Mesenchymal stem cell (in vitro differentiated cells and primary cell): ENCODE measurements around the gene GPATCH1.
"Not testable (repeated sequence)": the region's sequence is repeated elsewhere in the genome, so short reads cannot be mapped to it uniquely, and the experiment has no call there.

ENCODE experiments used
- DNase-seq: peaks from one replicate; pipeline ENCODE4 v3.0.0-alpha.2; 2013
- H2AFZ ChIP-seq: one replicate; pipeline ENCODE4 v1.6.1; 2013; ENCODE audit warnings: low read depth, mild to moderate bottlenecking, control low read depth, inconsistent platforms, low read length, moderate library complexity
- H2AK5ac ChIP-seq: 2 replicates; pipeline ENCODE4 v1.6.1; 2013; ENCODE audit warnings: low read length, moderate library complexity, mild to moderate bottlenecking, inconsistent platforms; ENCODE audit not compliant: severe bottlenecking
- H2BK120ac ChIP-seq: one replicate; pipeline ENCODE4 v1.6.1; 2013; ENCODE audit warnings: low read depth, mild to moderate bottlenecking, inconsistent platforms, low read length, moderate library complexity
- H2BK12ac ChIP-seq, 2 experiments: one replicate each; pipeline ENCODE4 v1.6.1; 2013; ENCODE audit warnings: inconsistent platforms in 2 of 2, low read length in 2 of 2, mild to moderate bottlenecking in 2 of 2, moderate library complexity in 2 of 2, control low read depth in 1 of 2
- H2BK15ac ChIP-seq: one replicate; pipeline ENCODE4 v1.6.1; 2013; ENCODE audit warnings: mild to moderate bottlenecking, low read depth, inconsistent platforms; ENCODE audit not compliant: poor library complexity, severe bottlenecking
- H2BK5ac ChIP-seq: 2 replicates; pipeline ENCODE4 v1.6.1; 2013; ENCODE audit warnings: low read depth, mild to moderate bottlenecking, low read length, control low read depth, inconsistent platforms; ENCODE audit not compliant: poor library complexity, severe bottlenecking
- H3K14ac ChIP-seq, 2 experiments: one replicate each; pipeline ENCODE4 v1.6.1; 2013; ENCODE audit warnings: inconsistent platforms in 2 of 2, low read length in 2 of 2, control low read depth in 1 of 2, mild to moderate bottlenecking in 1 of 2, moderate library complexity in 1 of 2
- H3K18ac ChIP-seq, 2 experiments: one replicate each; pipeline ENCODE4 v1.6.1; 2013; ENCODE audit warnings: inconsistent platforms in 2 of 2, low read length in 2 of 2, control low read depth in 1 of 2, low read depth in 1 of 2, mild to moderate bottlenecking in 1 of 2
- H3K23ac ChIP-seq, 2 experiments: one replicate each; pipeline ENCODE4 v1.6.1; 2013; ENCODE audit warnings: inconsistent platforms in 2 of 2, low read length in 2 of 2, mild to moderate bottlenecking in 2 of 2, moderate library complexity in 2 of 2, control low read depth in 1 of 2
- H3K27ac ChIP-seq: 2 replicates; pipeline ENCODE4 v1.5.1; 2013; ENCODE audit warnings: mild to moderate bottlenecking, moderate library complexity, low read length, control low read depth, inconsistent platforms; ENCODE audit not compliant: poor library complexity, severe bottlenecking
- H3K27me3 ChIP-seq, 2 experiments: 2 replicates each; pipeline versions ENCODE4 v1.6.1 to v1.7.0; 2013; ENCODE audit warnings: low read length in 2 of 2, mild to moderate bottlenecking in 2 of 2, moderate library complexity in 2 of 2, control low read depth in 1 of 2, inconsistent platforms in 1 of 2; ENCODE audit not compliant: control insufficient read depth in 1 of 2, insufficient read depth in 1 of 2
- H3K36me3 ChIP-seq, 2 experiments: 2 replicates each; pipeline versions ENCODE4 v1.6.1 to v1.7.0; 2013; ENCODE audit warnings: low read length in 2 of 2, control low read depth in 1 of 2, inconsistent platforms in 1 of 2, low read depth in 1 of 2, mild to moderate bottlenecking in 1 of 2; ENCODE audit not compliant: insufficient read depth in 2 of 2, control insufficient read depth in 1 of 2
- H3K4ac ChIP-seq, 2 experiments: one replicate each; pipeline ENCODE4 v1.6.1; 2013; ENCODE audit warnings: inconsistent platforms in 2 of 2, low read length in 2 of 2, mild to moderate bottlenecking in 2 of 2, moderate library complexity in 2 of 2, control low read depth in 1 of 2, low read depth in 1 of 2
- H3K4me1 ChIP-seq: 2 replicates; pipeline ENCODE4 v1.6.1; 2013; ENCODE audit warnings: low read depth, low read length, control low read depth; ENCODE audit not compliant: control insufficient read depth, insufficient read depth
- H3K4me2 ChIP-seq: 2 replicates; pipeline ENCODE4 v1.6.1; 2013; ENCODE audit warnings: low read length, mild to moderate bottlenecking, inconsistent platforms; ENCODE audit not compliant: poor library complexity, severe bottlenecking
- H3K4me3 ChIP-seq, 2 experiments: 2 replicates each; pipeline versions ENCODE4 v1.5.1 to v1.7.0; 2013; ENCODE audit warnings: low read length in 2 of 2, mild to moderate bottlenecking in 2 of 2, control low read depth in 1 of 2, low read depth in 1 of 2; ENCODE audit not compliant: insufficient read depth in 1 of 2
- H3K79me1 ChIP-seq: replicated peaks from 2 replicates; pipeline ENCODE4 v1.6.1; 2013; ENCODE audit warnings: mild to moderate bottlenecking, control low read depth, low read length, inconsistent platforms; ENCODE audit not compliant: poor library complexity, severe bottlenecking
- H3K9ac ChIP-seq: 2 replicates; pipeline ENCODE4 v1.7.0; 2013; ENCODE audit warnings: mild to moderate bottlenecking, low read length, moderate library complexity
- H3K9me3 ChIP-seq: 2 replicates; pipeline ENCODE4 v1.7.0; 2013; ENCODE audit warnings: mild to moderate bottlenecking, low read length; ENCODE audit not compliant: control insufficient read depth
- H4K8ac ChIP-seq: one replicate; pipeline ENCODE4 v1.6.1; 2013; ENCODE audit warnings: inconsistent platforms, mild to moderate bottlenecking, low read length, moderate library complexity
- H4K91ac ChIP-seq: one replicate; pipeline ENCODE4 v1.6.1; 2013; ENCODE audit warnings: mild to moderate bottlenecking, low read length, inconsistent platforms
- WGBS: methylation state at CpG from one replicate; pipeline ENCODE4 v1.1.7; 2013; ENCODE audit warnings: mixed read lengths; 5-methylcytosine and 5-hydroxymethylcytosine counted together

GPATCH1 gene

GRCh38 chr19:33126712-33127111, 45.7 kb downstream of the GPATCH1 start:
- H3K27me3 ChIP-seq, H3K14ac ChIP-seq, H3K9me3 ChIP-seq, H3K23ac ChIP-seq, H3K4me1 ChIP-seq, H2BK5ac ChIP-seq, H2AK5ac ChIP-seq, H2BK15ac ChIP-seq, H4K91ac ChIP-seq, H2BK12ac ChIP-seq, H4K8ac ChIP-seq, H3K4ac ChIP-seq, H2BK120ac ChIP-seq, H2AFZ ChIP-seq, H3K79me1 ChIP-seq, H3K9ac ChIP-seq, H3K18ac ChIP-seq, H3K27ac ChIP-seq, H3K4me2 ChIP-seq, DNase-seq, H3K4me3 ChIP-seq: not testable (repeated sequence)
- WGBS, result 94% methylated on average over 4 of the region's 8 CpGs
- H3K36me3 ChIP-seq, result peaks cover 40 to 41% of the 10 kb centered on the region in 2 experiments

GRCh38 chr19:33129901-33130300, 48.9 kb downstream of the GPATCH1 start:
- peaks cover 6% of the 10 kb centered on the region for H3K4me1 ChIP-seq
- 97% methylated on average over 4 of the region's 6 CpGs for WGBS
- no peak overlapping the region for H3K23ac ChIP-seq
- H3K36me3 ChIP-seq, result peaks cover 29 to 51% of the 10 kb centered on the region in 2 experiments
- H2BK120ac ChIP-seq, result no peak overlapping the region
- no peak overlapping the region for H4K8ac ChIP-seq
- no peak overlapping the region for H2AFZ ChIP-seq
- no peak overlapping the region for H3K9ac ChIP-seq
- DNase-seq, result no peak
- no peak overlapping the region for H3K18ac ChIP-seq
- no peaks in the 10 kb centered on the region for H3K9me3 ChIP-seq
- H3K27ac ChIP-seq, result no peak overlapping the region
- H3K4ac ChIP-seq, result no peak overlapping the region
- H4K91ac ChIP-seq, result no peak overlapping the region
- H3K4me2 ChIP-seq, result no peak overlapping the region
- no peak overlapping the region for H2BK12ac ChIP-seq
- H2AK5ac ChIP-seq, result no peak overlapping the region
- no peak overlapping the region for H2BK15ac ChIP-seq
- no peak overlapping the region for H3K14ac ChIP-seq
- peaks cover 3% of the 10 kb centered on the region for H3K79me1 ChIP-seq
- no peaks in the 10 kb centered on the region for H3K27me3 ChIP-seq
- no peak overlapping the region for H2BK5ac ChIP-seq
- H3K4me3 ChIP-seq, result no peak overlapping the region

GRCh38 chr19:33130433-33130832, 49.5 kb downstream of the GPATCH1 start:
- Histone ChIP-seq H3K27me3 (peaks cover 0 to 4% of the 10 kb centered on the region in 2 experiments), H2BK15ac (no peak overlapping the region), H3K4me1 (peaks cover 6% of the 10 kb centered on the region), H3K9me3 (no peaks in the 10 kb centered on the region), H4K8ac (no peak overlapping the region), H2AK5ac (no peak overlapping the region), H2BK12ac (no peak overlapping the region), H3K36me3 (peaks cover 26 to 51% of the 10 kb centered on the region in 2 experiments), H3K9ac (no peak overlapping the region), H3K14ac (no peak overlapping the region), H4K91ac (no peak overlapping the region), H3K18ac (no peak overlapping the region), H3K79me1 (peaks cover 3% of the 10 kb centered on the region), H3K27ac (no peak overlapping the region), H2AFZ (no peak overlapping the region), H3K4me3 (no peak overlapping the region), H2BK5ac (no peak overlapping the region), H3K4ac (no peak overlapping the region), H3K4me2 (no peak overlapping the region), H2BK120ac (no peak overlapping the region), H3K23ac (no peak overlapping the region)
- DNase-seq, result no peak
- 98% methylated on average over 6 of the region's 6 CpGs for WGBS

GRCh38 chr19:33132021-33132420, 51.0 kb downstream of the GPATCH1 start, which contains the start of gene WDR88:
Gene WDR88, plus strand, starts transcription at chr19:33132114. Its CDS starts 56 bp downstream, at chr19:33132170.
- Histone ChIP-seq H2AK5ac (no peak within 1 kb of the TSS), H3K23ac (no peak within 1 kb of the TSS), H3K9ac (no peak within 1 kb of the TSS), H3K36me3 (peaks cover 17 to 41% of the 10 kb centered on the region in 2 experiments), H3K79me1 (peaks cover 1% of the 10 kb centered on the region), H4K91ac (no peak within 1 kb of the TSS), H2BK120ac (no peak within 1 kb of the TSS), H2BK15ac (no peak within 1 kb of the TSS), H3K4ac (no peak within 1 kb of the TSS), H3K4me3 (no peak within 1 kb of the TSS), H2AFZ (no peak within 1 kb of the TSS), H3K27ac (no peak within 1 kb of the TSS), H2BK12ac (no peak within 1 kb of the TSS), H4K8ac (no peak within 1 kb of the TSS), H3K18ac (no peak within 1 kb of the TSS), H3K27me3 (peaks cover 0 to 4% of the 10 kb centered on the region in 2 experiments), H3K14ac (no peak within 1 kb of the TSS), H3K4me2 (no peak within 1 kb of the TSS), H3K9me3 (no peaks in the 10 kb centered on the region), H3K4me1 (peaks cover 6% of the 10 kb centered on the region), H2BK5ac (no peak within 1 kb of the TSS)
- 95% methylated on average over 43 of the region's 43 CpGs for WGBS
- DNase-seq, result no peak
